Measurements from ENCODE around the gene NRCAM.

NRCAM gene

GRCh38 chr7:108156897-108157605, 299.2 kb downstream of the NRCAM start:
- no peak for DNase-seq (ENCODE audit: low spot score)

GRCh38 chr7:108152198-108152597, 304.0 kb downstream of the NRCAM start:
- no peak for DNase-seq (ENCODE audit: low spot score)

DNA sequence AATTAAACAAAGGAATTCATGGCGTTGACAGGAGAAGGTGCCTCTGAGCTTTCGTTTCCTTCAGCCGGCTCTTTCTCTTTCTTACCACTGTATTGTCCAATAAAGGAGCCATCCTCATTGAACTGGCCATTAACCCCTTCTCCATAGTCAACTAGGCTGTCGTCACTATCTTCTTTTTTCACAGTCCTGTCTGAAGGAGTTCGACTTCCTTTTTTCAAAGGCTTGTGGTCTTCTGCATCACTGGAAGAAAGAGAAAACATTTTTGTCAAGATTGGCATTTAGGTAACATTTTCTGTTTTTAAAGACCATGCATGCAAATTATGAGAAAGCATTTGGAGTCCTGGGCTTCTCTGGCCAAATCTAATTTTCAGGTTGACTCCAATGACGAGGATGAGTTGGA, 306.3 kb downstream of the NRCAM start:
- no peak for DNase-seq (ENCODE audit: low spot score)

GRCh38 chr7:108149119-108149518, 307.1 kb downstream of the NRCAM start:
- no peak for DNase-seq (ENCODE audit: low spot score)

DNA sequence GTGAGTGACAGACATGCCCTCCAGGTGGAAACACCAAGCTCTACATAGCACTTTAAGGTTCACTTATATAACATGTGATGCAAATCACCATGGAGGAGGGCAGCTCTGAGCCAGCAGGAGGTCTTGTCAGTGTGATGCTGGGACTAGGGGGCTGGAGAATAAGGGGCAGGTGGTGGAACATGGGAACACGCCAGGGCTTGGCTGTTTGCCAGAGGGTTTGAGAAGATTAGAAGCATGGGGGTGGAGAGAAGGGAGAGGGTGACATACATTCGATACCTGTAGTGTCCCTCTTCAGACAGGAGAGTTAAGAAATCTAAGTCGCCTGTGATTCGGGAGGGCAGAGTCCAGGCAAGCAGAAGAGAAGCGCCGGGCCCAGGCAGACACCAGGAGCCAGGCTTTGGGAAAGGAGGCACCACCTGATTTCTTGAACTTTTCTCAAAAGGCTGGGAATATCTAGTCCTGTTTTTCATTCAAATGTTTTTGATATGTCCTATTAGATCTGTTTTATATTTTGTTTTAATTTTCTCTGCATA, 309.1 kb downstream of the NRCAM start:
- DNase-seq (ENCODE audit: low spot score) = no peak

DNA sequence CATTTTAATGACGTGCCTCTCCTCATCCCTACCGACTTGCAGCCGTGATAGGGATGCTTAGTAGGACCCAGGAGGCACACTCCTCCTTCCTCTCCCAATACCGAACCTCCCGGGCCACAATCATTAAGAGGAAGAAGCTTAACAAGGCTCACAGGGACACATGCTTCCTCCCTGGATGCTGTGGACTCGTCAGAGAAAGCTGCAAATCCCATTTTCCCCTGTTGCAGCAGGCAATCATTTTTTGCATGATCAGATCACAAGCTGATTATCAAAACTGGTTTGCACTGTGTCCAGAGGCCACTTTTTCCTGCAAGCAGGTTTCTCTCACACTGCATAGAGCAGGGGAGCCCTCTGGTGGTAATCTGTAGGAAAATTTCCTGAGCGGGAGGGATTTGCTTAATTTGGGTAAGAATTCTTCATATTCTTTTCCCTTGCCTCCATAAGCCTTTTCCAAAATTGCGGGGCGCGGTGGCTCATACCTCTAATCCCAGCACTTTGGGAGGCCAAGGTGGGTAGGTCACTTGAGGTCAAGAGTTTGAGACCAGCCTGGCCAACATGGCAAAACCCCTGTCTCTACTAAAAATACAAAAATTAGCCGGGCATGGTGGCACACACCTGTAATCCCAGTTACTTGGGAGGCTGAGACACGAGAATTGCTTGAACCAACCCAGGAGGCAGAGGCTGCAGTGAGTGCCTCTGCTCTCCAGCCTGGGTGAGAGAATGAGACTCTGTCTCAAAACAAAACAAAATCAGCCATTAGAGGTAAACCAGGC, 310.0 kb downstream of the NRCAM start:
- peak; percentile 88 for DNase-seq (ENCODE audit: low spot score)

GRCh38 chr7:108145401-108145800, 310.8 kb downstream of the NRCAM start:
- no peak for DNase-seq (ENCODE audit: low spot score)

DNA sequence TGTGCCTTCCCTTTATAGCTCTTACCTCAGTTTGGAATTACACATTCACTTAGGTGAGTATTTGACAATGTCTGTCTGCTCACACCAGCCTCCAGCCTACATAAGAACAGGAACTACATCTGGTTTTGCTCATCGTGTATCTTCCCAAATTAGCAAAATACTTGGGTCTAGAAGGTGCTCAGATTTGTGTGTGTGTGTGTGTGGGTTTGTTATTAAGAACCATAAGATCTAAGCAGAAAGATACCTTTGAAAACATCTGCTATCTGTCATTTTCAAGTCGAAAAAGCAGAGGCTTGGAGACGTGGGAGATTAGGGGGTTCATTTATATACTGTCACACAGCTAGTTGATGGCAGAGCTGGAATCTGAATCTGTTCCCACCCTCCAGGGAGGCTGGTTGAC, 311.3 kb downstream of the NRCAM start:
- no peak for DNase-seq (ENCODE audit: low spot score)

DNA sequence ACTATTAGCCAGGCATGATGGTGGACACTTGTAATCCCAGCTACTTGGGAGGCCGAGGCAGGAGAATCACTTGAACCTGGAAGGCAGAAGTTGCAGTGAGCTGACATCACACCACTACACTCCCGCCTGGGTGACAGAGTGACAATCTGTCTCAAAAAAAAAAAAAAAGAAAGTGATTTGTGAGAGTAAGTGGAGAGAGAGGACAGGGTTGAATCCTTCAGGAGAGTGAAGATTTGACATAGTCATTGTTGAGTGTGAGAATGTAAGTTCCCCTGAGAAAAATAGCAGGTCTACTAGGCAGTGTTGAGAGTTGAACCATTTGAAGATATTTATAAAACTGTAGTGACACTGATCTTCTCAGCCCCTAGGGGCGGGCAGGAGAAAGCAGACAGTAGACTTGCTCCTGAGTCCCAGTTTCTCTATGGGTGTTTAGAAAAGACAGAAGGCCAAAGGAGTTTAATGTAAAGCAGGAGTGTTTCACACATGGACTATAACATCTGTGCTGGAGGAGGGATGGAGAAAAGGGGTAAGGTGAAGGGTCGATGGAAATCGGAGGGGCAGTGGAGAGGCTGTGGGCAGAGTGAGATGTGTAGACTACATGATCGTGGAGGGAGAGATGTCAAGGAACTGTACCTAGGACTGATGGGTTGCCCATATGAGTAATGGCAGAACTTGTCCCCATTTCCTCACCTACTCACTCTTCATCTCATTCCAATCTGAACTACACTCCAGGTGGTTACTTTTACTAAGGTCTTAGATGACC, 312.4 kb downstream of the NRCAM start:
- peak; percentile 37 for DNase-seq (ENCODE audit: low spot score)

DNA sequence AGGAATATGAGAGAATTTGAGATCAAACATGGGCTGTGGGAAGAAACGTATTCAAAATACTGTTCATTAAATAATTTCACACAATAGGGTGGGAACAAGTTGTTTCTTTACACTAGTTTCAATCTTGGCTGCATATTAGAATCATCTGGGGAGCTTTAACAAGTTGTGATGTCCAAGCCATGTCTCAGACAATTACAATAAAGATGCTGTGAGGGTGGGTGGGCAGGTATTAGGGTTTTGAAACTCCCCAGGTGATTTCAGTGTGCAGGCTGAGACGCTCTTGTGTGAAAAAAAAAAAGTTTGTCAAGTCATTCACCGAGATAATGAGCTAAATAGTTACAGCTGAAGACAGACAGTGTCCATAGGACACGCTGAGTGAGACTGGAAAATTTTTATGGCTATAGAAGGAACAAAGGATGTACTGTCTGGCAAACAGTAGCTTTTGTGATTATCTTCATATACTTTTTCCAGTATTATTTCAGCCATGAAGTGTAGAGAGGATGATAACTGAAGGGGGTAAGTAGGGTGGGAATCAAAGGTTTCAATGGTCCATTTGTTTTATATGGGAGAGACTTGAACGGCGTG, 313.5 kb downstream of the NRCAM start:
- DNase-seq (ENCODE audit: low spot score) = no peak

GRCh38 chr7:108142180-108142579, 314.1 kb downstream of the NRCAM start:
- no peak for DNase-seq (ENCODE audit: low spot score)

DNA sequence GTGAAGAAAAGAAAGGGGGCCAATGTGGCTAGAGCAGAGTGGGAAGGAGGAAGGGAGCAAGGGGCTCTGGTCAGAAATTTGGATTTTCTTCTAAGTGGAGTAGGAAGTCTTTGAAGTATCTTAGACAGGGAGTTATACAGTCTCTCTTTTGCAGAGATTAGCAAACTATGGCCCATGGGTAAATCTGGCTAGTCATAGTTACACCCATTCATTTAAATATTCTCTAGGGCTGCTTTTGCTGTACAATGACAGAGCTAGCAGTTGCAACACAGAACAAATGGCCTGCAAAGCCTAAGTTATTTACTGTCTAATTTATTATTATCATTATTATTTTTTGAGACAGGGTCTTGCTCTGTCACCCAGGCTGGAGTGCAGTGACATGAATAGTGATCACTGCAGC, 315.6 kb downstream of the NRCAM start:
- no peak for DNase-seq (ENCODE audit: low spot score)

DNA sequence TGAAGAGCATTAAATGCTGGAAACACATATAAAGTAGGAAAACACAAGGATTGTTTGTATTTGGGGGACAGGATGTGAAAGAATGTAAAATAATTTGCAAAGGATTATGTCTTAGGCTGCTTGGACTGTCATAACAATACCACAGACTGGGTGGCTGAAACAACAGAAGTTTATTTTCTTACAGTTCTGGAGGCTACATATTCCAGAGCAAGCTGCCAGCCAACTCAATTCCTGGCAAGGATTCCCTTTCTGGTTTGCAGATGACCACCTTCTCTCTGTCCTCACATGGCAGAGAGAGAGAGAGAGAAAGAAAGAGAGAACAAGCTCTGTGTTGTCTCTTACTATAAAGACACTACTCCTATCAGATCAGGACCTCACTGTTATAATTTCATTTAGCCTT, 317.3 kb downstream of the NRCAM start:
- no peak for DNase-seq (ENCODE audit: low spot score)

DNA sequence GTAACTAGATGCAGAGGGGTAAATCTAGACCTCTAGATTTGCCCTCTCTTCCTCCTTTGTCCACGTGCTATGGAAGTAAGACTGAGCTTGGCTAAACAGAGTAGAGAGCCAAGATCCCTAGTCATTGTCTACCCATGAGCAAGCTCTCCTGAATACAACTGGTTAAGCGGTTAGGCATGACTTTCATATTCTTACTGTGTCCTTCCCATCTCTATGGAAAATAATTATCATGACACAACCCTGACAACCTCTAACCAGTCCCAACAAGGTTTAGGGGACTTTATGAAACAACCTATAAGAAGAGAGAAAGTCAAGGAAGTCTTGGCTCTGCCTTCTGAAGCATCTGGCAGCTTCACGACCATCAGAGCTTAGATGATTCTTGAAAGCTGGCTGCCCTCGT, 318.2 kb downstream of the NRCAM start:
- DNase-seq (ENCODE audit: low spot score) = no peak

DNA sequence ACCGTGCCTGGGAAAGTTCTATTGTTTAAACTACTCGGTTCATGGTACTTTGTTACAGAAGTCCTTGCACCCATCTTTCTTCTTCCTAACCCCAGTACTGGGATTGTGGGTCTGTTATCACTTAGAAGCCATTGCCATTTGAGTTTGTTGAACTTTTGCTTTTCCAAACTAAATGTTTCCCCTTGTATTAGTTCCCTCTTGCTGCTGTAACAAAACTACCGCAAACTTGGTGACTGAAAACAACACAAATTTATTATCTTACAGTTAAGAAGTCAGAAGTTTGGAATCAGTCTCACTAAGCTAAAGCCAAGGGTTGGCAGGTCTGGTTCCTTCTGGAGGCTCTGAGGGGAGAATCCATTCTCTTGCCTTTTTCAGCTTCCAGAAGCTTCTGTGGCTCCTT, 319.2 kb downstream of the NRCAM start:
- DNase-seq (ENCODE audit: low spot score) = no peak

DNA sequence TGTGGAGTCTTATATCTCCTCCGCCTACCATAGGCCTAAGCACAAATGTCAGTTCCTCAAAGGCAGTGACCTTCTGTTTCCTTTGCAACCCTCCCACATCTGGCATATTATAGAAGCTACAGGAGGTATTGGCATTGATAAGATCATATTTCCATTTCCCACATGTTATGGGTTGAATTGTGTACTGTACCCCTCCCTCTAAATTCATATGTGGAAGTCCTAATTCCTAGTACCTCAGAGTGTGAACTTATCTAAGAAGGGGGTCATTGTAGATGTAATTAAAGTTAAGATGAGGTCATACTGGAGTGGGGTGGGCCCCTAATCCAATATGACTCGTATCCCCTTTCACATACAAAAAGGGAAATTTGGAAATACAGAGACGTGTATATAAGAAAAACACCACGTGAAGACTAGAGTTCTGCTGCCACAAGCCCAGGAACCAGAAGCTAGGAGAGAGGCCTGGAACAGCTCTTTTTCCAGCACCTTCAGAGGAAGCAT, 320.0 kb downstream of the NRCAM start:
- no peak for DNase-seq (ENCODE audit: low spot score)

DNA sequence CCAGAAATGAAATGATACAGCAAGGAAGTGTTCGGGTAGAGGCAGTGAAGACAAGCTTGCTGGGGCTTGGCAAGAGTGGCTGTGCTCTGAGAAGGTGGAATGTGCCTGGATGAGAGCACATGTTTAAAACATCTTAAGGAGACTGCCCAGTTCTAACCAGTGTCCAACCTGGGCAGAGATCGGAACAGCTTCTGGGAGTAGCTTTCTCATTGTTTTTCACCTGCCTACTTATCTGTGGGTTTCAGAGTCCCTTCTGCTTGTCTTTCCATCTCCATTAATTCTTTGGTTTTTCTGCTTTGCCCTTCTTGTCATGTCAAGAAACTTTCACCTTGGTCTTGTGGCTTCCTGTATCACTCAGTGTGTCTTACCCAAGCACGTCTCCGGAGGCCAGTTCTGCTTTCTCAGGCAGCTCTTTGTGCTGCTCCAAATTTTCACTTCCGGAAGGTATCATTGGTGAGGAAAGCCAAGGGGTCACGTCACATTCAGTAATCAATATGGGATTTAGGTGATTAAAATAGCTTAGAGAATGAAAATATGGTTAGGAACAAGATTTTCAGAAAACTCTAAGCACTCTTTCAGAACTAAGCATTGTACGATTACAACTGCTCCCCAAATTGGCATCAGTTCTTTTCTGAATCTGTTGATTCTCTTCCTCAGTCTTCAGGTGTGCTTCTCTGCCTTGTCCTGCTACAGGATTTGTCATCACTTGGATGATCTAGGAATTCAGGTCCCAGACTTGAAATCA, 320.6 kb downstream of the NRCAM start:
- peak; percentile 23 for DNase-seq (ENCODE audit: low spot score)

GRCh38 chr7:108134486-108134885, 321.8 kb downstream of the NRCAM start:
- DNase-seq (ENCODE audit: low spot score) = no peak

GRCh38 chr7:108132551-108133265, 323.5 kb downstream of the NRCAM start:
- no peak for DNase-seq (ENCODE audit: low spot score)

- no peak for DNase-seq (ENCODE audit: low spot score)
These were observed 326.0 kb downstream of the NRCAM start, which contains the start of gene LAMB4 for GRCh38 chr7:108130261-108130660. LAMB4 (minus strand) TSS chr7:108130361; CDS start chr7:108123164, 7,197 bp downstream.

Data from NAMALWA (cell line).